Endothelial cell of umbilical vein (primary cell): Measurements from ENCODE around the gene PTGDR. TPM values are rescaled to one million over a fixed set of nuclear protein-coding genes. Genes with fewer than 3 reads are reported as not detected.

ENCODE experiments used
- BruUV-seq: library from RNA; stranded (reverse); fragments of 400-500 nt; replicated peaks from 2 replicates; lab custom pipeline; 2021; lab: Mats Ljungman, UMichigan
- CTCF ChIA-PET: fragments of 300-600, 350-600 bp; sonication (Branson Sonifier 250); formaldehyde crosslinking; loops from one replicate; lab custom pipeline; 2021; ENCODE audit warnings: antibody characterized with exemption, inconsistent platforms; lab: Charles Lee
- POLR2A ChIA-PET: fragments of 300-600, 350-600 bp; sonication (Branson Sonifier 250); formaldehyde crosslinking; loops from one replicate; lab custom pipeline; 2021; ENCODE audit warnings: antibody characterized with exemption, inconsistent platforms; lab: Charles Lee
- DNase-seq: peaks from one replicate; pipeline ENCODE4 v3.0.0-alpha.2; 2011; ENCODE audit warnings: low read depth, low spot score
- FAIRE-seq: peaks from 2 replicates; lab custom pipeline; 2011; peaks lifted over from hg19 to GRCh38; lab: Jason Lieb, UNC
- H2AFZ ChIP-seq: 2 replicates; pipeline ENCODE4 v1.6.0; 2012; ENCODE audit warnings: low read depth, low read length, control low read depth, inconsistent platforms
- H3K27ac ChIP-seq: 2 replicates; pipeline ENCODE4 v1.5.1; 2011; ENCODE audit warnings: low read depth, mild to moderate bottlenecking, control low read depth, low read length, moderate library complexity; ENCODE audit not compliant: insufficient read depth
- H3K27me3 ChIP-seq, 2 experiments: 2 replicates each; pipeline versions ENCODE4 v1.6.0 to v1.6.1; 2011; ENCODE audit warnings: low read length in 2 of 2, mixed read lengths in 1 of 2; ENCODE audit not compliant: control insufficient read depth in 2 of 2, insufficient read depth in 2 of 2
- H3K36me3 ChIP-seq, 2 experiments: 2 replicates in 1 of 2; 3 replicates in 1 of 2; pipeline ENCODE4 v1.5.1; 2011; ENCODE audit warnings: low read length in 2 of 2, mild to moderate bottlenecking in 1 of 2, moderate library complexity in 1 of 2; ENCODE audit not compliant: control insufficient read depth in 2 of 2, insufficient read depth in 2 of 2; ENCODE audit errors: extremely low read depth in 1 of 2
- H3K4me1 ChIP-seq: 3 replicates; pipeline ENCODE4 v1.5.1; 2011; ENCODE audit warnings: mild to moderate bottlenecking, low read length; ENCODE audit not compliant: control insufficient read depth, insufficient read depth; ENCODE audit errors: extremely low read depth
- H3K4me2 ChIP-seq: 2 replicates; pipeline ENCODE4 v1.6.1; 2011; ENCODE audit warnings: low read length, control low read depth, mixed read lengths; ENCODE audit not compliant: insufficient read depth
- H3K4me3 ChIP-seq, 3 experiments: fragments of 200-600 bp in 1 of 3; sonication (generic), shearing (Covaris generic) in 1 of 3; replicated peaks in 1 of 3; 2 replicates each; pipeline ENCODE4 v1.5.1; 2011 to 2016; ENCODE audit warnings: control low read depth in 3 of 3, low read length in 3 of 3, mild to moderate bottlenecking in 2 of 3, inconsistent platforms in 1 of 3, low read depth in 1 of 3, moderate library complexity in 1 of 3; ENCODE audit not compliant: insufficient read depth in 1 of 3
- H3K79me2 ChIP-seq: 2 replicates; pipeline ENCODE4 v1.6.0; 2012; ENCODE audit warnings: low read length, inconsistent platforms; ENCODE audit not compliant: control insufficient read depth, insufficient read depth
- H3K9ac ChIP-seq: replicated peaks from 2 replicates; pipeline ENCODE3; 2011; ENCODE audit warnings: low read length, control low read depth; ENCODE audit not compliant: insufficient read depth; ENCODE audit errors: extremely low read depth
- H3K9me1 ChIP-seq: replicated peaks from 3 replicates; pipeline ENCODE4 v1.6.0; 2011; ENCODE audit warnings: mild to moderate bottlenecking, low read length; ENCODE audit not compliant: control insufficient read depth, insufficient read depth; ENCODE audit errors: extremely low read depth
- H3K9me3 ChIP-seq: replicated peaks from 2 replicates; pipeline ENCODE4 v1.5.1; 2012; ENCODE audit warnings: low read length, inconsistent platforms; ENCODE audit not compliant: control insufficient read depth, insufficient read depth
- H4K20me1 ChIP-seq: replicated peaks from 2 replicates; pipeline ENCODE3; 2011; ENCODE audit warnings: mild to moderate bottlenecking, low read length; ENCODE audit not compliant: control insufficient read depth, insufficient read depth; ENCODE audit errors: extremely low read depth
- CTCF ChIP-seq, 2 donors: IDR thresholded peaks; 1 replicate in 1 of 2; 2 replicates in 1 of 2; pipeline ENCODE4 v1.5.1; 2011; ENCODE audit warnings: low read length in 2 of 2, mild to moderate bottlenecking in 2 of 2, moderate library complexity in 2 of 2, control low read depth in 1 of 2, inconsistent platforms in 1 of 2, low read depth in 1 of 2; ENCODE audit not compliant: insufficient read depth in 1 of 2; ENCODE audit errors: extremely low read depth in 1 of 2
- EZH2 ChIP-seq: IDR thresholded peaks from 2 replicates; pipeline ENCODE4 v1.6.1; 2012; ENCODE audit warnings: borderline replicate concordance, low read depth, mild to moderate bottlenecking, moderate library complexity, low read length, inconsistent platforms; ENCODE audit not compliant: severe bottlenecking
- FOS ChIP-seq: IDR thresholded peaks from 2 replicates; pipeline ENCODE4 v1.6.1; 2011; ENCODE audit warnings: mild to moderate bottlenecking, low read length, moderate library complexity, borderline replicate concordance; ENCODE audit not compliant: insufficient read depth
- GATA2 ChIP-seq: IDR thresholded peaks from 2 replicates; pipeline ENCODE4 v1.7.0; 2011; ENCODE audit warnings: low read depth, mild to moderate bottlenecking, moderate library complexity, mixed read lengths, low read length; ENCODE audit not compliant: insufficient read length, insufficient read depth
- JUN ChIP-seq: IDR thresholded peaks from 2 replicates; pipeline ENCODE4 v1.6.1; 2011; ENCODE audit warnings: borderline replicate concordance, low read depth; ENCODE audit not compliant: insufficient read length, insufficient read depth
- MAX ChIP-seq: IDR thresholded peaks from 2 replicates; pipeline ENCODE4 v1.6.1; 2011; ENCODE audit not compliant: insufficient read depth, insufficient read length
- MYC ChIP-seq: IDR thresholded peaks from one replicate; pipeline ENCODE4 v1.6.1; 2011; ENCODE audit warnings: mild to moderate bottlenecking, low read depth, low read length
- POLR2A ChIP-seq: IDR thresholded peaks from 2 replicates; pipeline ENCODE4 v1.6.1; 2012; ENCODE audit warnings: low read depth, mild to moderate bottlenecking, control low read depth, low read length
- POLR2AphosphoS5 ChIP-seq: IDR thresholded peaks from 2 replicates; pipeline ENCODE4 v1.6.1; 2012; ENCODE audit warnings: low read depth, mild to moderate bottlenecking, control low read depth, low read length, moderate library complexity; ENCODE audit not compliant: insufficient read depth
- dilution Hi-C: fragments of 300-500 bp; cut with MboI; formaldehyde crosslinking; loops from one replicate; pipeline ENCODE4 v1.15.0; 2019; ENCODE audit warnings: low sequenced_read_pairs; ENCODE audit not compliant: extremely low pct_ligation_motif_present
- intact Hi-C: fragments of 100-400 bp; cut with micrococcal nuclease; formaldehyde crosslinking; loops from one replicate; pipeline ENCODE4 v1.10.0; 2022
- polyA plus RNA-seq, 4 experiments: library from polyadenylated mRNA; depleted of rRNA in 3 of 4; stranded (reverse) in 3 of 4; unstranded in 1 of 4; fragments of >200 nt; gene quantifications; 2 replicates each; pipeline versions ENCODE4 v1.2.1 to v1.2.3, GENCODE V29; 2011 to 2012; ENCODE audit warnings: missing spikeins in 1 of 4
- total RNA-seq: library from RNA; stranded (reverse); gene quantifications from 2 replicates; pipeline ENCODE4 v1.2.3, GENCODE V29; 2021

The PTGDR gene
- total and polyA plus RNA-seq, 2 donors (not counting 3 experiments of a cell fraction or from before 2014, with no cell fraction given) = not detected

- H3K9me3 ChIP-seq = no peaks in the 10 kb centered on the region
- no peaks in the 10 kb centered on the region for H4K20me1 ChIP-seq
- H3K9ac ChIP-seq = no peak overlapping the region
- no peaks in the 10 kb centered on the region for H3K36me3 ChIP-seq
- no peaks in the 10 kb centered on the region for H3K9me1 ChIP-seq
- no peak overlapping the region for H3K27ac ChIP-seq
- ChIA-PET CTCF (no interaction called here), POLR2A (no interaction called here)
- H3K79me2 ChIP-seq = no peaks in the 10 kb centered on the region
- intact Hi-C loops (no loop called here), dilution Hi-C loops (no loop called here)
- FAIRE-seq (no peak), DNase-seq (no peak)
- TF ChIP-seq CTCF (IDR thresholded peaks at IDR 0.05; ENCODE audit: extremely low read depth in 1 of 2, insufficient read depth in 1 of 2, low read depth in 1 of 2, low read length in 2 of 2) (no peak), GATA2 (no peak), FOS (no peak), MYC (no peak), JUN (no peak), POLR2A (no peak), EZH2 (no peak), POLR2AphosphoS5 (no peak), MAX (no peak)
- peaks cover 6 to 15% of the 10 kb centered on the region in 2 experiments for H3K27me3 ChIP-seq
- H3K4me3 ChIP-seq = no peak overlapping the region
- H3K4me1 ChIP-seq = no peaks in the 10 kb centered on the region
- no TSS peak for BruUV-seq
- no peak overlapping the region for H3K4me2 ChIP-seq
- no peak overlapping the region for H2AFZ ChIP-seq
Observed at GRCh38 chr14:52283099-52283498, 15.6 kb downstream of the PTGDR start.
